SK-MEL-5 (cell line): Measurements from ENCODE around the gene OR51A2. TPM values are rescaled to one million over a fixed set of nuclear protein-coding genes. Genes with fewer than 3 reads are reported as not detected.

Experiments used
- DNase-seq: peaks from one replicate; pipeline ENCODE4 v3.0.0-alpha.2; 2016; ENCODE audit warnings: low read depth, low spot score
- in situ Hi-C: cut with HindIII; loops from 2 replicates; pipeline ENCODE4 v1.10.0; 2016; ENCODE audit warnings: low sequenced_read_pairs, high pct_unique_total_duplicates, low pct_unique_long_range_greater_than_20kb
- total RNA-seq: library from RNA; depleted of rRNA; stranded (reverse); fragments of >200 nt; shearing (Covaris generic); gene quantifications from 2 replicates; pipeline ENCODE4 v1.2.3, GENCODE V29; 2014; rRNA removed

Gene OR51A2
- total RNA-seq, 1 experiment from 2014 or later = not detected

DNA sequence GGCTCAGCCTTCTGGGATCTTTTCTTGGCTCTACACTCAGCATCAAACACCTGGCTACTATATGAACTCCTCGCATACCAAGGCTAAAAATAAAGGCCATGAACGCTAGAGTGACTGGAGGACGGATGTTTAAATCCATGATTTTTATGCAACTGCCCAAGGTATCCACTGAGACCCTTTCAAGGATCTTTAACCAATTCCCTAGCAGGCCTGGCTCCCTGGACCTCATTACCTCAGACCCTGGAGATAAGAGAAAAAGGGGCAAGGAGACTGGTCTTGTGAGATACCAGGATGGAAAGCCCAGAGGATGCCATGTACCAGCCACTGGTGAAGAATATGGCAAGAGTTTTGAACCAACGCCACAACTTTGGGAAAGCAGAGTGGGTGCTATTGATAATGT lies 36.3 kb downstream of the OR51A2 start, which contains the start of gene OR51G2:
Gene OR51G2, minus strand, starts transcription at position 101 of the 400 bp plus-strand sequence. CDS start 3,687 bp downstream, outside the sequence.
- in situ Hi-C loops = no loop called here
- no peak for DNase-seq

DNA sequence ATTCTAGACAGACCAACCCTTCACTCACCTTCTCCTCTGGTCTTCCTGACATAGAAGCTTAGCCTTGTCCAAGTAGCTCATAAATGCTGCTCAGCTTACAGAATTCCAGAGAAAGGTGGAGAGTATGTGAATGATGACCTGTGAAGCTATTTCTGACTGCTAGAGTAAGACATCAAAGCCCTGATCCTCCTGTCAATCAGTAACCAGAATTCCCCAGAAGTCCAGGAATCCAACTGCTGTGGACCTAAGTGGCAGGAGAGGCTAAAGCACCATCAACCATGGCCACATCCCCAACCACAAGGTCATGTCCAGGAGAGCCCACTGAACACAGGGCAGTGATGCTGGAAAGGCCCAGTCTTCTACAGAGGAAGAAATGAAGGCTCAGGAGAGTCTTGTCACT lies 38.9 kb downstream of the OR51A2 start:
- in situ Hi-C loops = no loop called here
- no peak for DNase-seq

Other genes starting within 250 kb of the OR51A2 start
- not detected in 2 replicates for gene OR51F1, start 185.8 kb downstream of the OR51A2 start, total RNA-seq
- gene OR52R1, start 151.3 kb downstream of the OR51A2 start, total RNA-seq = not detected in 2 replicates
- not detected in 2 replicates for gene OR51F2, start 134.4 kb downstream of the OR51A2 start, total RNA-seq
- gene OR51S1, start 106.5 kb downstream of the OR51A2 start, total RNA-seq = not detected in 2 replicates
- not detected in 2 replicates for gene OR51T1, start 73.8 kb downstream of the OR51A2 start, total RNA-seq
- not detected in 2 replicates for gene OR51A7, start 51.9 kb downstream of the OR51A2 start, total RNA-seq
- gene OR51G2, start 36.4 kb downstream of the OR51A2 start, total RNA-seq = not detected in 2 replicates
- gene OR51G1, start 31.4 kb downstream of the OR51A2 start, total RNA-seq = not detected in 2 replicates
- not detected in 2 replicates for gene OR51A4, start 8.1 kb downstream of the OR51A2 start, total RNA-seq
- gene OR51L1, start 39.1 kb upstream of the OR51A2 start, total RNA-seq = not detected in 2 replicates
- gene OR52J3, start 90.8 kb upstream of the OR51A2 start, total RNA-seq = not detected in 2 replicates
- not detected in 2 replicates for gene OR52E2, start 103.9 kb upstream of the OR51A2 start, total RNA-seq
- not detected in 2 replicates for gene OR52E1, start 113.9 kb upstream of the OR51A2 start, total RNA-seq
- gene OR52A5, start 182.6 kb upstream of the OR51A2 start, total RNA-seq = not detected in 2 replicates
- 0.05 TPM in 1 of 2 replicates, not detected in the other for gene OR52A1, start 199.0 kb upstream of the OR51A2 start, total RNA-seq
- not detected in 2 replicates for gene OR51V1, start 245.0 kb upstream of the OR51A2 start, total RNA-seq